Measurements from ENCODE around the gene OAS3. TPM values are rescaled to one million over a fixed set of nuclear protein-coding genes. Genes with fewer than 3 reads are reported as not detected.

Gene OAS3
- total RNA-seq, 2 donors from 2014 or later = 0.64 to 0.84 TPM

GRCh38 chr12:112894128-112894527, 44.1 kb upstream of the OAS3 start:
- TF ChIP-seq, protein P1, sequence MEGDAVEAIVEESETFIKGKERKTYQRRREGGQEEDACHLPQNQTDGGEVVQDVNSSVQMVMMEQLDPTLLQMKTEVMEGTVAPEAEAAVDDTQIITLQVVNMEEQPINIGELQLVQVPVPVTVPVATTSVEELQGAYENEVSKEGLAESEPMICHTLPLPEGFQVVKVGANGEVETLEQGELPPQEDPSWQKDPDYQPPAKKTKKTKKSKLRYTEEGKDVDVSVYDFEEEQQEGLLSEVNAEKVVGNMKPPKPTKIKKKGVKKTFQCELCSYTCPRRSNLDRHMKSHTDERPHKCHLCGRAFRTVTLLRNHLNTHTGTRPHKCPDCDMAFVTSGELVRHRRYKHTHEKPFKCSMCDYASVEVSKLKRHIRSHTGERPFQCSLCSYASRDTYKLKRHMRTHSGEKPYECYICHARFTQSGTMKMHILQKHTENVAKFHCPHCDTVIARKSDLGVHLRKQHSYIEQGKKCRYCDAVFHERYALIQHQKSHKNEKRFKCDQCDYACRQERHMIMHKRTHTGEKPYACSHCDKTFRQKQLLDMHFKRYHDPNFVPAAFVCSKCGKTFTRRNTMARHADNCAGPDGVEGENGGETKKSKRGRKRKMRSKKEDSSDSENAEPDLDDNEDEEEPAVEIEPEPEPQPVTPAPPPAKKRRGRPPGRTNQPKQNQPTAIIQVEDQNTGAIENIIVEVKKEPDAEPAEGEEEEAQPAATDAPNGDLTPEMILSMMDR (conservative IDR thresholded peaks at IDR 0.05) = no peak
- Histone ChIP-seq H3K27me3 (ENCODE audit: control insufficient read depth, insufficient read depth, low read length, poor library complexity, severe bottlenecking) (peaks cover 34% of the 10 kb centered on the region), H3K9me3 (ENCODE audit: control insufficient read depth, low read length) (no peaks in the 10 kb centered on the region), H3K9ac (ENCODE audit: extremely low read depth, low read length, poor library complexity, severe bottlenecking) (no peak overlapping the region), H3K27ac (ENCODE audit: low read depth, low read length) (no peak overlapping the region), H3K4me1 (ENCODE audit: control insufficient read depth, insufficient read depth, low read length) (no peaks in the 10 kb centered on the region), H3K36me3 (ENCODE audit: control insufficient read depth, insufficient read depth, low read length) (no peaks in the 10 kb centered on the region), H3K4me3 (ENCODE audit: low read length) (no peak overlapping the region)
- H3K4me3 Mint-ChIP-seq = no peak overlapping the region
- H3K4me1 Mint-ChIP-seq = no peaks in the 10 kb centered on the region
- H3K36me3 Mint-ChIP-seq (ENCODE audit: low read depth) = no peaks in the 10 kb centered on the region
- H3K9me3 Mint-ChIP-seq = no peaks in the 10 kb centered on the region
- DNase-seq = no peak
- peaks cover 36% of the 10 kb centered on the region for H3K27me3 Mint-ChIP-seq (ENCODE audit: insufficient read depth)
- H3K27ac Mint-ChIP-seq = no peak overlapping the region

GRCh38 chr12:112898380-112898779, 39.9 kb upstream of the OAS3 start:
- Histone ChIP-seq H3K4me1 (ENCODE audit: control insufficient read depth, insufficient read depth, low read length) (no peaks in the 10 kb centered on the region), H3K36me3 (ENCODE audit: control insufficient read depth, insufficient read depth, low read length) (no peaks in the 10 kb centered on the region), H3K27ac (ENCODE audit: low read depth, low read length) (no peak overlapping the region), H3K27me3 (ENCODE audit: control insufficient read depth, insufficient read depth, low read length, poor library complexity, severe bottlenecking) (peaks cover 17% of the 10 kb centered on the region), H3K4me3 (ENCODE audit: low read length) (no peak overlapping the region), H3K9ac (ENCODE audit: extremely low read depth, low read length, poor library complexity, severe bottlenecking) (no peak overlapping the region), H3K9me3 (ENCODE audit: control insufficient read depth, low read length) (peaks cover 8% of the 10 kb centered on the region)
- Mint-ChIP-seq H3K4me3 (no peak overlapping the region), H3K4me1 (no peaks in the 10 kb centered on the region), H3K27me3 (ENCODE audit: insufficient read depth) (peaks cover 27% of the 10 kb centered on the region), H3K36me3 (ENCODE audit: low read depth) (no peaks in the 10 kb centered on the region), H3K27ac (no peak overlapping the region), H3K9me3 (peaks cover 13% of the 10 kb centered on the region)
- TF ChIP-seq, protein P1 (conservative IDR thresholded peaks at IDR 0.05) = no peak
- WGBS, 2 experiments (ENCODE audit: insufficient coverage in 1 of 2, insufficient read length in 1 of 2) = 89 to 90% methylated on average over 4 to 6 of the region's 6 CpGs
- no peak for DNase-seq

DNA sequence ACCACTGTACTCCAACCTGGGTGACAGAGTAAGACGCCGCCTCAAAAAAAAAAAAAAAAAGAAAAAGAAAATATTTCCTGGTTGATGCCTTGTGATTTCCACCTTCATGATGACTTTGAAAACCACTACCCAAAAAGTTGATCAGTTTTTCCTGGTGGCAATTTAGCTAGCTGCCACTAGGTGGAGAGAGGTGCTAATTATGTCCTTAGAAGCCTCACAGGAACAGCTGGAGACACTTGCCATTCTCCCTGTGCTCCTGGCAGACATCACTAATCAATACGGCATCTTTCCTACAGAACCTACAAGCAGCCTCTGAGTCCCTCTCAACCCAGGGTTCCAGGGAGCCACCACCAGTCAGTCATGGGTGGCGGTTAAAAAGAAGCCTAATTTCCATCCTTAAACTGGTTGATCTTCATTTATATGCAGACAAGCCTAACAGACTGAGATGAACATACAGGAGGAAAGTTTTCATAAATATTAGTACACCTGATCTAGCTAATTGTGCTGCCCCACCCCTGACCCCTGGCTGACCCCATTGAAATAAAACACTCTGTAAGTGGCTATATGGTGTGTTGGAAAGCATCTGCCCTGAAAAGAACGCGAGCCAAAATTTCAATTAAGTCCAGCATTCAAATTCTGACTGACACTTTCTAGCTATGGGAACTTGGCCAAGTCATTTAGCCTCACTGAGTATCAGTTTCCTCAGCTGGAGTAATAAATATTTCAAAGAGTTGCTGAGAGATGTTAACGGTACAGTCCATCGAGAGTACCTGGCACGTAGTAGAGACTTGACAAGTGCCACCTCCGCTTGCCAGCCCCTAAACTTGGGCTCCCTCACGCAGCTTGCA, 37.8 kb upstream of the OAS3 start:
- no peak overlapping the region for H3K9ac ChIP-seq (ENCODE audit: extremely low read depth, low read length, poor library complexity, severe bottlenecking)
- 90 to 95% methylated on average over 7 to 11 of the region's 11 CpGs for WGBS, 2 experiments (ENCODE audit: insufficient coverage in 1 of 2, insufficient read length in 1 of 2)
- DNase-seq = peak; percentile 87
- TF ChIP-seq, protein P1 (conservative IDR thresholded peaks at IDR 0.05) = peak; percentile 79
- H3K36me3 Mint-ChIP-seq (ENCODE audit: low read depth) = no peaks in the 10 kb centered on the region
- H3K9me3 ChIP-seq (ENCODE audit: control insufficient read depth, low read length) = peaks cover 11% of the 10 kb centered on the region
- H3K4me1 ChIP-seq (ENCODE audit: control insufficient read depth, insufficient read depth, low read length) = no peaks in the 10 kb centered on the region
- peaks cover 24% of the 10 kb centered on the region for H3K9me3 Mint-ChIP-seq
- H3K4me3 Mint-ChIP-seq = no peak overlapping the region
- H3K4me3 ChIP-seq (ENCODE audit: low read length) = no peak overlapping the region
- peaks cover 17% of the 10 kb centered on the region for H3K27me3 ChIP-seq (ENCODE audit: control insufficient read depth, insufficient read depth, low read length, poor library complexity, severe bottlenecking)
- H3K27me3 Mint-ChIP-seq (ENCODE audit: insufficient read depth) = peaks cover 24% of the 10 kb centered on the region
- H3K27ac Mint-ChIP-seq = no peak overlapping the region
- H3K4me1 Mint-ChIP-seq = no peaks in the 10 kb centered on the region
- no peaks in the 10 kb centered on the region for H3K36me3 ChIP-seq (ENCODE audit: control insufficient read depth, insufficient read depth, low read length)
- no peak overlapping the region for H3K27ac ChIP-seq (ENCODE audit: low read depth, low read length)

Data from endodermal cell (in vitro differentiated cells).